ENCODE results near the gene CELF5.

- TF ChIP-seq CTCF (IDR thresholded peaks at IDR 0.05) = no peak
- TF ChIP-seq POLR2AphosphoS5 (IDR thresholded peaks at IDR 0.05) = no peak
- TF ChIP-seq POLR2A (IDR thresholded peaks at IDR 0.05) = no peak
- no peak for TF ChIP-seq EP300 (IDR thresholded peaks at IDR 0.05)
These were observed 67.2 kb downstream of the CELF5 start for GRCh38 chr19:3291644-3292043.

All from sigmoid colon (tissue), 4 donors.